Fibroblast of villous mesenchyme (primary cell): Measurements from ENCODE around the gene CENPT. TPM values are rescaled to one million over a fixed set of nuclear protein-coding genes. Genes with fewer than 3 reads are reported as not detected.

Experiments used
- DNase-seq: peaks from one replicate; pipeline ENCODE4 v3.0.0-alpha.2; 2010; ENCODE audit warnings: low read depth
- H3K4me3 ChIP-seq: 2 replicates; pipeline ENCODE4 v1.5.1; 2011; ENCODE audit warnings: low read depth, mild to moderate bottlenecking, low read length
- CTCF ChIP-seq: IDR thresholded peaks from 2 replicates; pipeline ENCODE4 v1.5.1; 2012; ENCODE audit warnings: low read depth, mild to moderate bottlenecking, low read length; ENCODE audit not compliant: insufficient read depth
- total RNA-seq: library from RNA; depleted of rRNA; stranded (reverse); fragments of >200 nt; gene quantifications from 2 replicates; pipeline ENCODE4 v1.2.3, GENCODE V29; 2012

Gene CENPT
- total RNA-seq, 1 donor, result 39.7 TPM

GRCh38 chr16:67833030-67833414 lies 14.5 kb downstream of the CENPT start:
- peak overlapping the region; percentile 85 for H3K4me3 ChIP-seq
- TF ChIP-seq CTCF, result no peak
- DNase-seq, result peak; percentile 32

GRCh38 chr16:67828651-67829050 lies 18.8 kb downstream of the CENPT start:
- DNase-seq, result no peak
- no peak for TF ChIP-seq CTCF
- no peak overlapping the region for H3K4me3 ChIP-seq

- DNase-seq, result no peak
- no peak overlapping the region for H3K4me3 ChIP-seq
- no peak for TF ChIP-seq CTCF
Observed at GRCh38 chr16:67825906-67826305, 21.6 kb downstream of the CENPT start.

GRCh38 chr16:67825119-67825518 lies 22.4 kb downstream of the CENPT start:
- no peak overlapping the region for H3K4me3 ChIP-seq
- DNase-seq, result no peak
- TF ChIP-seq CTCF, result no peak

- TF ChIP-seq CTCF, result no peak
Observed at GRCh38 chr16:67822511-67822910, 25.0 kb downstream of the CENPT start.

GRCh38 chr16:67820608-67821259 lies 26.8 kb downstream of the CENPT start:
- no peak for TF ChIP-seq CTCF
- DNase-seq, result no peak
- no peak overlapping the region for H3K4me3 ChIP-seq

More at GRCh38 chr16:67822511-67822910, 25.0 kb downstream of the CENPT start:
- no peak for DNase-seq
- no peak overlapping the region for H3K4me3 ChIP-seq

- TF ChIP-seq CTCF, result no peak
- no peak for DNase-seq
- no peak overlapping the region for H3K4me3 ChIP-seq
Observed at GRCh38 chr16:67814567-67814966, 32.9 kb downstream of the CENPT start.
